HG03439 (cell line): Measurements from ENCODE around the gene PRR12.

Experiments used
- ATAC-seq: cut with Tn5 transposase; IDR thresholded peaks from one replicate; pipeline ENCODE4 v1.9.1; 2021; ENCODE audit warnings: mild to moderate bottlenecking, moderate library complexity; ENCODE audit not compliant: unreplicated experiment

The PRR12 gene, protein sequence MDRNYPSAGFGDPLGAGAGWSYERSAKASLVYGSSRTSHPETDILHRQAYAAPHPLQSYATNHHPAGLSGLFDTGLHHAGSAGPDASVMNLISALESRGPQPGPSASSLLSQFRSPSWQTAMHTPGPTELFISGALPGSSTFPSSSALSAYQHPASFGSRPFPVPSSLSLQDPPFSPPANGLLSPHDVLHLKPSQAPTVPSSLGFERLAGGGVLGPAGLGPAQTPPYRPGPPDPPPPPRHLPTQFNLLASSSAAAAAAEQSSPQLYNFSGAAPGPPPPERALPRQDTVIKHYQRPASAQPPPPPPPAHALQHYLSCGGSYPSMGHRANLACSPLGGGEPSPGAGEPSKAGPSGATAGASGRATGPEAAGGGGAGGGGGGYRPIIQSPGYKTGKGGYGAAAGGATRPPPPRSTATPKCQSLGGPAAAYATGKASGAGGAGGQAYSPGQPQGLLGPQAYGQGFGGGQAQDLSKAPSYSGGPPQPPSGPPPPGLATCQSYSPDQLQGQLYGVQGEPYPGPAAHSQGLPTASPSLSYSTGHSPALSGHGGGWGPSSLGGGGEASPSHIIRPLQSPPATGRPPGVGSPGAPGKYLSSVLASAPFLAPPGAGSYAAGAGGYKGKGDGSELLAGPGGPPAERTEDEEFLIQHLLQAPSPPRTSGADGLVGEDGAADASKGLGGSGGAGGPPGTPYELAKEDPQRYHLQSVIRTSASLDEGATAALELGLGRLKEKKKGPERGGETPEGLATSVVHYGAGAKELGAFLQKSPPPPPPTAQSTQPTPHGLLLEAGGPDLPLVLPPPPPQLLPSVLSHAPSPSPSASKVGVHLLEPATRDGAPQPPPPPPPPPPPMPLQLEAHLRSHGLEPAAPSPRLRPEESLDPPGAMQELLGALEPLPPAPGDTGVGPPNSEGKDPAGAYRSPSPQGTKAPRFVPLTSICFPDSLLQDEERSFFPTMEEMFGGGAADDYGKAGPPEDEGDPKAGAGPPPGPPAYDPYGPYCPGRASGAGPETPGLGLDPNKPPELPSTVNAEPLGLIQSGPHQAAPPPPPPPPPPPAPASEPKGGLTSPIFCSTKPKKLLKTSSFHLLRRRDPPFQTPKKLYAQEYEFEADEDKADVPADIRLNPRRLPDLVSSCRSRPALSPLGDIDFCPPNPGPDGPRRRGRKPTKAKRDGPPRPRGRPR (N-terminal part only)

GRCh38 chr19:49590971-49591730, at the start of gene PRR12:
Gene PRR12 (plus strand): TSS chr19:49591182. CDS start chr19:49591655, 473 bp downstream.
- no peak for ATAC-seq

- no peak for ATAC-seq
Observed at GRCh38 chr19:49541914-49542313, 49.1 kb upstream of the PRR12 start.

GRCh38 chr19:49542446-49542845, 48.5 kb upstream of the PRR12 start:
- no peak for ATAC-seq

- no peak for ATAC-seq
Observed at GRCh38 chr19:49543032-49543431, 48.0 kb upstream of the PRR12 start.

DNA sequence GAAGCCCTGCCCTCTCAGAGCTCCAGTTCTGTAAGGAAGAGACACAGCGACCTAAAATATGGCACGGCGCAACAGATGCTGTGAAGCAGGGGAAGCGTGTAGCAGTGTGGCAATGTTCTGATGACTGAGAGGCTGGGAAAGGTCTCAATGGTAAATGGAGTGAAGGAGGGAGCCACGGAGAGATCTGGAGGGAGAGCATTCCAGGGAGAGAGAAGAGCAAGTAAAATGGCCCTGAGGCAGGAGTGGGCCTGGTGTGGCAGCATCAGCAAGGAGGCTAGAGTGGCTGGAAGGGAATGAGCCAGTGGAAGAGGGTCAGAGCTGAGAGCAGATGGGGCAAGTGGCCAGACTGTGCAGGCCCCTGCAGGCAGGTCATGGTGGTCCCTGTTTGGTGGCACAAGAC, 46.8 kb upstream of the PRR12 start:
- no peak for ATAC-seq

DNA sequence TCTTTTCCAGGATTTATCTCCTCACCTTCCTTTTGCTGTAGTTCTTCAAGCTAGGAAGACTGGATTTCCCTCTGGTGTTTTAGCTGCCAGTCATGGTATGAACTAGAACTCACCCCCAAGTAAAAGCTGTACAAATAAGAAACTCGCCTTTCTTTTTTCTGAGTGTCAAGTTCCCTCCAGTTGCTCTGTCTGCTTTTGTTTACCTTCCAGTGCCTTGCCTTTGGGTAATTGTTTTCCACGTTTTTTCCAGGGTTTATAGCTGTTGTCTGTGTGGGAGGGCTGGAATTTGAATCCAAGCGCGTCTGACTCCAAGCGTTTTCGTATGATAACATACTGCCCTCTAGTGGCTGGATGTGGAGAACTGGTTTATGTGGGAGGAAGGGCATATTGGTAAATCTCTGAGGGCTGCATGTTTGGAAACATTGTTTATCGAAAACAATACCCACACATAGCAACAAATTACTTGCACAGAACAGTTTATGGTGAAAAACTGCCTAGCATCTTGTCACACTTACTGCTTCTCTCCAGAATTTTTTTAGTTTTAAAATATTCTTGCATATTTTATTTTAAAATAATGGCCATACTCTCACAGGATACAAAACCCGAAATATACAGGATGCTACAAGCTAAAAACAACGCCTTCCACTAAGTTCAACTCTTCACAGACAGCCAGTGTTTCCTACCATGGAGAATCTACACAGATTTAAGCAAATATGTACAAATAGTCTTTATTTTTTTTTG, 44.0 kb upstream of the PRR12 start:
- no peak for ATAC-seq

- ATAC-seq, result no peak
Observed at GRCh38 chr19:49549045-49549444, 41.9 kb upstream of the PRR12 start.

DNA sequence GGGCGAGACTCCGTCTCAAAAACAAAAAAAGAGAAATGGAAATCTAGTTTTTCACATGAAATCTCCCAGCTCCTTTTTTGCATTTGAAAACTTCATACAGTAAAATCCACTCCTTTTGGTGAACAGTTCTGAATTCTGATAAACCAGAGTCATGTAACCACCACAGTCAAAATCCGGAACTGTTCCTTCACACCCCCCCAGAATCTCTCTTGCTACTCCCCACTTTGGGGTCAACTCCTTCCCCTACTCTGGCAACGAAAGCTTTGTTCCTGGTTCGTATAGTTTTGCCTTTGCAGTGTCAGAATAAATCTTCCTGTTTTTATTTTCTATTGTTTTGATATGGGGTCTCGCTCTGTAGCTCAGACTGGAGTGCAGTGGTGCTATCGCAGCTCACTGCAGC, 39.5 kb upstream of the PRR12 start:
- no peak for ATAC-seq

DNA sequence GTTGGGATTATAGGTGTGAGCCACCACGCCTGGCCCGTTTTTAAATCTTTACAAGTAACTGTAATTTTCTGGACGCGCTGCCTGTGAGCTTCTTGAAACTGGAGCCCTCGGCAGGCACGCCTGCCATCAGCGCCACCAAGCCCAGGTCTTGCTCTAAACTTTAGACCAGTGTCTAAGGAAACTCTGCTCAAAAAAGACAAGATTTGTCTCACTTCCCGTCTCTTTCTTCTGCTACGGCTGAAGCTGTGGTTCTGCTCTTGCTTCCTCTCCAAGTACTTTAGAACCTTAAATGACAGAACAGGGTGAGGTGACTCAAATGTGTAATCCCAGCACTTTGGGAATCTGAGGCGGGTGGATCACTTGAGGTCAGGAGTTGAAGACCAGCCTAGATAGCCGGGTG, 38.2 kb upstream of the PRR12 start:
- ATAC-seq, result no peak

GRCh38 chr19:49553451-49554271, 37.3 kb upstream of the PRR12 start:
- no peak for ATAC-seq

DNA sequence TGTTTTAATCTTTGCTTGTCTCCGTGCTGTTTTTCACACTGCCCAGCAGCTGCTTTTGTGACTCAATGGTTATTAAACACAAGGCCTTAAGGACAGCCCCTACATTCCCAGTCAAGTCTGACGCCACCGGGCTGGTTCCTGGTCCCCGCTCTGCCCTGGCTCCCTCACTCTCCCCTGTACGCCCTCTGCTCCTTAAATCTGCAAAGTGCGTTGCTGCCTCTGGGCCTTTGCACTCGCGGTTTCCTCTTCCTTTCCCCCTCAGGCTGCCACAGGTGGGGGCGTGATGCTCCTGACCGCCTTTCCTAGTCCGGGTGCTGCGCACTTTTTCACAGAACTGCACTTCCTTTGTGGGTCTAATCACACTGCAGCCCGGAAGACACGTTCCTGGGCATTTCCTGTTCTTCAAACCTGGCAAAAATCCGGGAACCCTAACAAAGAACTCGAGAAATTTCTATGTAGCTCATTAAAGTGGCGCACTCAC, 36.2 kb upstream of the PRR12 start:
- ATAC-seq, result no peak

DNA sequence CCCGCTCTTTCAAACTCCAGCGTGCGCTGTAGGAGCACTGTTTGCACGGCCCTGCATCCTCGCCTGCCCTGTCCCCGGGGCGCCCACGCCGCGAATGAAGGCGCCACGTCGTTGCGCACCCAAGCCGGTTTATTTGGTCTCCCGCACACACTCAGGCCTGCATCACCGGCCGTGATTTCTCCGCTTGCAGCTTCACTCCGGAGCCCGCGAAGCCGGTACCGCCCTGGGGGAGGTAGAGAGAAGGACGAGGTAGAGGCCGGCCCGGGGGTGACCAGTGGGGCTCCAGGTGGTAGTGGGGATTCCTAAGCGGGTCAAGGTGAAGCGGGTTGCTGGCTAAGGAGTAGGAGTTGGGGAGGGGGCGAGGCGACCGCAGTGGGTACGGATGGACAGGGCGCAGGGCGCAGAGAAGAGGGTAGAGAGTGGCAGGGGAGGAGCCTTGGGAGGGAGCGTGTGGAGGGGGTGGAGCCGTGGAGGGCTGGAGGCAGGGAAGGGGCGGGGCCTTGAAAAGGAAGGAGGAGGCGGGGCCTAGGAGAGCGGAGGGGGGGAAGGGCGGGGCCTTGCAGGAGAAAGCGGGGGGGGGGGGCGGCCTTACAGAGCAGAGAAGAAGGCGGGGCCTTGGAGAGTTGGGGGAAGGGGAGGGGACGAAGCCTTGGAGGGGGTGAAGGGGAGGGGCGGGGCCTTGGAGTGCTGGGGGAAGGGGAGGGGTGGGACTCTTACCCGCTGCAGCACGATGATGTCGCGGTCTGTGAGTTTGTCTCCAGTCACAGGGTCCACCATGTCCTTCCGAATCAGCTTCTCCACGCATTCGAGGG, 35.2 kb upstream of the PRR12 start:
- no peak for ATAC-seq

- ATAC-seq, result no peak
Observed at GRCh38 chr19:49556412-49557398, 34.3 kb upstream of the PRR12 start.

GRCh38 chr19:49557641-49558325, 33.2 kb upstream of the PRR12 start:
- no peak for ATAC-seq

GRCh38 chr19:49558591-49558990, 32.4 kb upstream of the PRR12 start:
- ATAC-seq, result no peak

GRCh38 chr19:49559443-49559842, 31.5 kb upstream of the PRR12 start:
- ATAC-seq, result no peak
